SK-N-SH (cell line): ENCODE measurements around the gene SLC9A5. TPM values are rescaled to one million over a fixed set of nuclear protein-coding genes. Genes with fewer than 3 reads are reported as not detected.

Experiments used
- CTCF ChIA-PET: fragments of 300-600, 350-600 bp; formaldehyde crosslinking; extraction: SDS; loops from one replicate; lab custom pipeline; 2021; lab: Yijun Ruan, JAX
- POLR2A ChIA-PET: fragments of 350-600 bp; sonication (Branson Sonifier 250); formaldehyde crosslinking; extraction: SDS; loops from one replicate; lab custom pipeline; 2020; ENCODE audit warnings: antibody characterized with exemption, inconsistent platforms; lab: Yijun Ruan, JAX
- DNase-seq: peaks from one replicate; pipeline ENCODE4 v3.0.0; 2012
- H2AFZ ChIP-seq: fragments of 200-600 bp; sonication (generic); 2 replicates; pipeline ENCODE4 v1.8.1; 2016; ENCODE audit warnings: antibody characterized with exemption, mild to moderate bottlenecking, low read depth
- H3F3A ChIP-seq: fragments of 200-600 bp; sonication (generic); replicated peaks from 2 replicates; pipeline ENCODE3; 2016; ENCODE audit warnings: antibody characterized with exemption, mild to moderate bottlenecking; ENCODE audit not compliant: insufficient read depth
- H3K27ac ChIP-seq, 2 experiments: fragments of 200-500 bp in 1 of 2; fragments of 200-600 bp in 1 of 2; sonication (Bioruptor generic) in 1 of 2; sonication (generic), shearing (Covaris generic) in 1 of 2; 2 replicates each; pipeline versions ENCODE4 v1.5.1 to v1.6.1; 2014 to 2016; ENCODE audit warnings: low read depth in 2 of 2, inconsistent platforms in 1 of 2, low read length in 1 of 2, mild to moderate bottlenecking in 1 of 2, mixed read lengths in 1 of 2
- H3K27me3 ChIP-seq: fragments of 200-600 bp; sonication (generic), shearing (Covaris generic); 2 replicates; pipeline ENCODE4 v1.6.1; 2016; ENCODE audit warnings: mixed run types; ENCODE audit not compliant: insufficient read depth
- H3K36me3 ChIP-seq, 2 experiments: fragments of 200-500 bp in 1 of 2; fragments of 200-600 bp in 1 of 2; sonication (Bioruptor generic) in 1 of 2; sonication (generic) in 1 of 2; replicated peaks in 1 of 2; 2 replicates each; pipeline versions ENCODE3 to v1.5.1; 2014 to 2016; ENCODE audit warnings: low read length in 1 of 2, mild to moderate bottlenecking in 1 of 2; ENCODE audit not compliant: insufficient read depth in 2 of 2, control insufficient read depth in 1 of 2
- H3K4me1 ChIP-seq, 2 experiments: fragments of 200-500 bp in 1 of 2; fragments of 200-600 bp in 1 of 2; sonication (Bioruptor generic) in 1 of 2; sonication (generic), shearing (Covaris generic) in 1 of 2; 2 replicates each; pipeline versions ENCODE4 v1.5.1 to v1.6.1; 2014 to 2016; ENCODE audit warnings: low read depth in 1 of 2, low read length in 1 of 2, mixed run types in 1 of 2; ENCODE audit not compliant: insufficient read depth in 2 of 2, control insufficient read depth in 1 of 2
- H3K4me2 ChIP-seq: fragments of 200-600 bp; sonication (generic), shearing (Covaris generic); 2 replicates; pipeline ENCODE4 v1.6.1; 2017; ENCODE audit warnings: mixed run types
- H3K4me3 ChIP-seq, 2 experiments: fragments of 200-500 bp in 1 of 2; fragments of 200-600 bp in 1 of 2; sonication (Bioruptor generic) in 1 of 2; sonication (generic), shearing (Covaris generic) in 1 of 2; 2 replicates each; pipeline versions ENCODE4 v1.5.1 to v1.8.1; 2014 to 2016; ENCODE audit warnings: low read depth in 2 of 2, inconsistent platforms in 1 of 2, low read length in 1 of 2, mild to moderate bottlenecking in 1 of 2, mixed read lengths in 1 of 2, moderate library complexity in 1 of 2
- H3K79me2 ChIP-seq: fragments of 200-600 bp; sonication (generic); 2 replicates; pipeline ENCODE4 v1.8.1; 2017; ENCODE audit warnings: mild to moderate bottlenecking; ENCODE audit not compliant: insufficient read depth
- H3K9ac ChIP-seq: fragments of 200-600 bp; sonication (generic); 2 replicates; pipeline ENCODE4 v1.6.1; 2017; ENCODE audit warnings: mixed run types
- H3K9me2 ChIP-seq: fragments of 200-600 bp; sonication (generic); 2 replicates; pipeline ENCODE4 v1.6.1; 2017; ENCODE audit warnings: mixed run types
- H3K9me3 ChIP-seq: fragments of 200-600 bp; sonication (generic); 2 replicates; pipeline ENCODE4 v1.6.1; 2017; ENCODE audit warnings: mixed run types, mild to moderate bottlenecking, moderate library complexity
- H4K20me1 ChIP-seq: fragments of 200-600 bp; sonication (generic); 2 replicates; pipeline ENCODE4 v1.6.1; 2017; ENCODE audit warnings: mild to moderate bottlenecking, mixed run types; ENCODE audit not compliant: insufficient read depth
- CTCF ChIP-seq: fragments of 200-600 bp; sonication (generic); IDR thresholded peaks from 2 replicates; pipeline ENCODE4 v1.6.1; 2017; ENCODE audit warnings: antibody characterized with exemption, mild to moderate bottlenecking, moderate library complexity
- ELF1 ChIP-seq: IDR thresholded peaks from 2 replicates; pipeline ENCODE4 v1.4.0; 2012
- EP300 ChIP-seq, 2 experiments: IDR thresholded peaks; 2 replicates each; pipeline versions ENCODE4 v1.4.0 to v1.6.1; 2012; ENCODE audit warnings: borderline replicate concordance in 1 of 2, low read depth in 1 of 2, low read length in 1 of 2
- FOSL2 ChIP-seq: IDR thresholded peaks from 2 replicates; pipeline ENCODE4 v1.4.0; 2012; ENCODE audit warnings: low read depth, mild to moderate bottlenecking, moderate library complexity, borderline replicate concordance
- FOXM1 ChIP-seq: IDR thresholded peaks from 2 replicates; pipeline ENCODE4 v1.4.0; 2012; ENCODE audit warnings: low read depth, mild to moderate bottlenecking
- GATA2 ChIP-seq: sonication (generic); formaldehyde crosslinking; IDR thresholded peaks from 2 replicates; pipeline ENCODE4 v1.5.0; 2020; ENCODE audit warnings: mild to moderate bottlenecking, missing genetic modification reagents
- IRF3 ChIP-seq: fragments of 150-350 bp; IDR thresholded peaks from 2 replicates; pipeline ENCODE4 v1.6.1; 2016; ENCODE audit warnings: mild to moderate bottlenecking, low read depth, low read length
- MAX ChIP-seq: IDR thresholded peaks from 2 replicates; pipeline ENCODE4 v1.4.0; 2012; ENCODE audit warnings: low read depth
- MXI1 ChIP-seq: IDR thresholded peaks from 2 replicates; pipeline ENCODE4 v1.6.1; 2012; ENCODE audit warnings: mild to moderate bottlenecking, low read depth, low read length, improper control_type of control experiment
- NFIC ChIP-seq: IDR thresholded peaks from 2 replicates; pipeline ENCODE4 v1.4.0; 2012; ENCODE audit warnings: borderline replicate concordance
- PBX3 ChIP-seq: IDR thresholded peaks from 2 replicates; pipeline ENCODE4; 2012
- POLR2AphosphoS5 ChIP-seq: IDR thresholded peaks from 2 replicates; pipeline ENCODE4 v1.6.1; 2012; ENCODE audit warnings: low read depth, low read length
- REST ChIP-seq: IDR thresholded peaks from 2 replicates; pipeline ENCODE4 v1.6.1; 2012; ENCODE audit warnings: mild to moderate bottlenecking, low read depth, low read length, moderate library complexity
- RFX5 ChIP-seq: IDR thresholded peaks from 2 replicates; pipeline ENCODE4 v1.6.1; 2012; ENCODE audit warnings: mild to moderate bottlenecking, improper control_type of control experiment, low read length
- TAF1 ChIP-seq: IDR thresholded peaks from 2 replicates; pipeline ENCODE4 v1.6.1; 2012; ENCODE audit warnings: low read depth, mild to moderate bottlenecking, low read length, moderate library complexity, borderline replicate concordance
- USF1 ChIP-seq: IDR thresholded peaks from 2 replicates; pipeline ENCODE4 v1.4.0; 2012; ENCODE audit warnings: low read depth, borderline replicate concordance
- WGBS: methylation state at CpG from one replicate; pipeline ENCODE4 v1.1.6; 2017; ENCODE audit warnings: low lambda C conversion rate; 5-methylcytosine and 5-hydroxymethylcytosine counted together
- polyA plus RNA-seq, 3 experiments: library from polyadenylated mRNA; depleted of rRNA; stranded (reverse); fragments of >200 nt; gene quantifications; 2 replicates each; pipeline ENCODE4 v1.2.3, GENCODE V29; 2012

Gene SLC9A5
- polyA plus RNA-seq, 1 of the 3 experiments (the other 2 are of a cell fraction): 4.1 TPM

GRCh38 chr16:67201411-67202345 lies 47.1 kb upstream of the SLC9A5 start:
- 97% methylated on average over 35 of the region's 40 CpGs for WGBS
- Histone ChIP-seq H3K4me2 (no peak overlapping the region), H4K20me1 (no peaks in the 10 kb centered on the region), H3K36me3 (peaks cover 13 to 62% of the 10 kb centered on the region in 2 experiments), H3K9ac (no peak overlapping the region), H3K79me2 (0 out of 2 replicates have a peak, but pooled peaks cover under 1% of the 10 kb centered on the region), H3F3A (peaks cover 16% of the 10 kb centered on the region), H3K9me2 (no peaks in the 10 kb centered on the region), H2AFZ (no peak overlapping the region), H3K4me3 (no peak overlapping the region), H3K27me3 (no peaks in the 10 kb centered on the region), H3K27ac (no peak overlapping the region), H3K9me3 (no peaks in the 10 kb centered on the region), H3K4me1 (no peaks in the 10 kb centered on the region; a peak in 1 of 4 replicates)
- no peak for TF ChIP-seq PBX3
- ChIA-PET POLR2A (interaction anchor here (0.7 to 1.0 kb wide), 4 partner anchors 9 to 17 kb away, joined by 3 to 5 read pairs (median 4); no protein-coding TSS in a partner anchor), CTCF (interaction anchor here (1.2 kb wide), 1 partner anchor 46 kb away, joined by 3 read pairs; no protein-coding TSS in a partner anchor)
- no peak for DNase-seq

GRCh38 chr16:67202426-67202825 lies 46.4 kb upstream of the SLC9A5 start:
- H3K36me3 ChIP-seq: peaks cover 6 to 55% of the 10 kb centered on the region in 2 experiments
- no peaks in the 10 kb centered on the region for H4K20me1 ChIP-seq
- ChIA-PET POLR2A (interaction anchor here (0.7 to 1.0 kb wide), 4 partner anchors 10 to 21 kb away, joined by 3 to 5 read pairs (median 4); no protein-coding TSS in a partner anchor), CTCF (interaction anchor here (1.0 to 1.2 kb wide), 2 partner anchors 14 to 47 kb away, joined by 3 read pairs; no protein-coding TSS in a partner anchor)
- no peak overlapping the region for H3K4me2 ChIP-seq
- H3F3A ChIP-seq: peaks cover 11% of the 10 kb centered on the region
- no peaks in the 10 kb centered on the region for H3K27me3 ChIP-seq
- H2AFZ ChIP-seq: no peak overlapping the region
- H3K9ac ChIP-seq: no peak overlapping the region
- H3K4me1 ChIP-seq: peaks cover 0 to 5% of the 10 kb centered on the region in 2 experiments; a peak in 1 of 4 replicates
- H3K4me3 ChIP-seq: no peak overlapping the region
- no peak for DNase-seq
- no peak overlapping the region for H3K27ac ChIP-seq
- no peaks in the 10 kb centered on the region for H3K9me3 ChIP-seq
- no peaks in the 10 kb centered on the region for H3K9me2 ChIP-seq
- no peaks in the 10 kb centered on the region for H3K79me2 ChIP-seq
- 100% methylated on average over 5 of the region's 12 CpGs for WGBS
- TF ChIP-seq FOSL2 (no peak), FOXM1 (no peak), GATA2 (no peak), EP300 (IDR thresholded peaks at IDR 0.05; ENCODE audit: borderline replicate concordance in 1 of 2, low read depth in 1 of 2, low read length in 1 of 2) (no peak), CTCF (no peak), MXI1 (no peak), REST (no peak), MAX (no peak), POLR2AphosphoS5 (no peak), NFIC (no peak), TAF1 (no peak), USF1 (no peak), IRF3 (no peak), ELF1 (no peak), RFX5 (no peak)
